SKM-1 treated with dmso at 0.1 percent for 144 hours (cell line): ENCODE measurements around the gene ETV5.
A peak's percentile ranks its signal among the peaks of the same experiment; 100 is the strongest.

Experiments used
- DNase-seq: peaks from one replicate; lab custom pipeline; 2025; ENCODE audit not compliant: unreplicated experiment; lab: John Stamatoyannopoulos, UW

Gene ETV5

GRCh38 chr3:186124592-186124991 is 15.7 kb upstream of the ETV5 start:
- DNase-seq: no peak

GRCh38 chr3:186123012-186123411 is 14.1 kb upstream of the ETV5 start:
- no peak for DNase-seq

DNA sequence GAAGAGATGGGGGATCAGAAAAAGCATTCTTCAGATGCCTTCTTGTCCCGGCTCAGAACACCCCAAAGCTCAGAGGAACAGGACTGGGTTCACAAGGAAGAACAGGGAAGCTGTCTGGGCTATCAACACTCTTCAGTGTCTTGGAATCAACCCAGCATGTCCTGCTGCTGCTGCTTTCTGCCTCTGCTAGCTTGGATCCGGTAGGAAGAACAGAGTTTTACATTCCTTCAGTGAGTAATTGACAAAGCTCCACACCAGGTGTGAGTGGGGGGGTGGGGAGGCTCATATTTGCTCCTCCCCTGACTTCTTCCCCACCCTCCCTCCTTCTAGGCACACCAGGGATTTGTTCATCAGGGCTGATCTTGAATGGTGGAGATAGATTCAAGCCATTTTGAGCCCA is 13.1 kb upstream of the ETV5 start:
- DNase-seq: no peak

DNA sequence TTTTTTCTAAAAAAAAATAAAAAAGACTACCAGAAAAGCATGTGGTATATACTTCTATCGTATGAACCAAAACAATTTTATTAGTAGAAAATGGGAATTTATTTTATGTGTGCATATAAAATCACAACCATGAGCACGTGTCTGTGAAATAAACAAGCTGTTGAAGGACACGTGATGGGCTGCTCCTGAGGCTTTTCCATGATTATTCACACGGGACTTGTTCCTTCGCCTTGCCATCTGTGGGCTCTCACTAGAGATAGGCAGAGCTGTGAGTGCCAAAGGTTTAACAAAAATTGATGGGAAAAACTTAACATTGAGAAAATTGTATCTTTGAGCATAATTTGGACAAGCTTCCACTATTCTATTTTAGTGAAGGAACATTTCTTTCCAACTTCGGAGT is 12.4 kb upstream of the ETV5 start:
- no peak for DNase-seq

GRCh38 chr3:186119499-186119898 is 10.6 kb upstream of the ETV5 start:
- no peak for DNase-seq

DNA sequence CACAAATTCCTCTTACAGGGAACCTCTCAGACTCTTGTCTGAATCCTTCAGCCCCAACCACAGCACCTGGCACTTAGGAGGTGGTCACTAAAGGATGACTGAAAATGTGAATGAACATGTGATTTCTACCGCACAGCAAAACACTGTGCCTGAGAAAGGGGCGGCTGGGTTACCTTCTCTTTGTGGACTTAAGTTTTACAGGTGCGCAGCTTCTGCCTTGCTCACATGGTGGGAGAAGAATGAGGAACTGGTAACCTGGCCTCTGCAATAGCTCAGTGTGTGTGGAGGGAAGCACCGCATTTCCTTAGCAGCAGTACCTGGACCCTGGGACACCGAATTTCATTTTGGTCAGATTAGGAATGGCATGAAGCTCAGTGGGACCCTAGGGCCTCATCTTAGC is 9.8 kb upstream of the ETV5 start:
- DNase-seq: no peak

- no peak for DNase-seq
Measured at GRCh38 chr3:186117521-186118134, 8.7 kb upstream of the ETV5 start.

DNA sequence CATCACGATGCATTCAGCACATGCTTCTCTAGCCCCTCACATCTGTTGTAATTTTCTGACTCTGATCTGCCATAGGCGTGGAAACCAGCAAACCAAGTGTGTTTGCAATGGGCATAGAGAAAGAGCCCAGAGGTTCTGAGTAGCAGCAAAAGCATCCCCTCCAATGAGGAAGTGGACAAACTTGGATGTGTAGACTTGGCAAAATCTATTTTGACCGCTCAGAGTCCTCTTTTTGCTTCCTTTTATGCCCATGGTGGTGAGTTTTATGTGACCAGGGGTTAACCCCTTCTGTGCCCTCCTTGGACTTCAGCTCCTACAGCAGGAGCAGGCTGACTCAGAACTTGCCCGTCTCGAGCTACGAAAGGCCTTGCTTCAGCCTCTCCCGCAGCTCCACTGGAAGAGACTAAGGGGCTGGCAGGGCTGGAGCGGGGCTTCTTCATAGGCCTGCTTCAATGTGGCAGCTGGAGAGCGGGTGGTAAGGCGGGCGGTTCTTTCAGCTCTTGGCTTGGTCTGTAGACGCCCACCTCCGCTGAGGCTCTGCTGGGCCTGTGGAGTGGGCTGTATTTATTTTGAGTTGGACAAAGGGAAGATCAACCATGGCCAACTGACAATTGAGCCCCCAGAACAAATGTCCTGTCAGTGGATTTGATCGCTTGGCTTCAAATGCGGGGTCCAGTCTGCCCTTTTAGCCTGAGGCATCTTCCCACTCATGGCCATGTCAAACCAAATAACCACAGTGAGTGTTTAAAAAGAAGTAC is 6.5 kb upstream of the ETV5 start:
- peak; percentile 53 for DNase-seq

- peak; percentile 58 for DNase-seq
Measured at GRCh38 chr3:186110975-186111974, 2.4 kb upstream of the ETV5 start.

GRCh38 chr3:186109897-186110803 is 1.3 kb upstream of the ETV5 start:
- DNase-seq: no peak

- no peak for DNase-seq
Measured at GRCh38 chr3:186108106-186108940, 566 bp downstream of the ETV5 start.

- DNase-seq: peak; percentile 65
Measured at GRCh38 chr3:186107215-186108105, 1.4 kb downstream of the ETV5 start.

DNA sequence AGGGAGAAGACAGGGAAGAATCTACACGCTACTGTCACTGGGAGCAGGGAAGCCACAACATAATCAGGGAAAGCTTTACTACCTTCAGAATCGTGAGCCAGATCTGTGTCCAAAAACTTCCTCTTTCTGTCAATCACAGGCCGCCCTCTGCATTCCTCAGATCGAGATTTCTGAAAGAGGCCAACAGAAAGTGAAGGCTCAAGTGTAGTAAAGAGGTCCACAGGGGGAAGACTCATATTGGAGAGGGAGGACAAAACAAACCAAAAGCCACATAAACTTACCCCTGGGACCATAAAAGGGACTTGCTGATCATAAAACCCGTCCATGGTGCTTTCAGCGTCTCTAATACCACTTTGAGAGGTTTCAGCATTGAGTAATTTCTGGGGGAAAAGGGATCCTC is 3.3 kb downstream of the ETV5 start:
- DNase-seq: no peak

- DNase-seq: no peak
Measured at GRCh38 chr3:186102687-186103086, 6.2 kb downstream of the ETV5 start.

DNA sequence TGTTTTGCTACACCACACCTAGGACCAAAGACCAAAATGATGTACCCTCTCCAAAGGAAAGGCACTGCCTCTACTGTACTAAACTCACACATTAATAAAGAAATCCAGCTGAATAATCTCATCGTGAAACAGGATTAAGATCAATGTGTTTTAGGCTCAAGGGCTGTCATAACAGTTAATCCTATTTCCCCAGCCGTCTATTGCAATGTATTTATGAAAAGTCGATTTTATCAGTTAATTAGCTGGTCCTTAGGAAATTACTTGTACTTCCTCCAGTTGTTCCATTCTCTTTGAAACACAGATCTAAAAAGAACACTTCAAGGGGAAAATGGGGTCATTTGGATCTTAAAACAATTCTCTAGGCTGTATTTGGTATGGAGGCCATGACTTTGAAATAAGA is 8.5 kb downstream of the ETV5 start:
- no peak for DNase-seq

GRCh38 chr3:186099178-186099577 is 9.7 kb downstream of the ETV5 start:
- DNase-seq: no peak

DNA sequence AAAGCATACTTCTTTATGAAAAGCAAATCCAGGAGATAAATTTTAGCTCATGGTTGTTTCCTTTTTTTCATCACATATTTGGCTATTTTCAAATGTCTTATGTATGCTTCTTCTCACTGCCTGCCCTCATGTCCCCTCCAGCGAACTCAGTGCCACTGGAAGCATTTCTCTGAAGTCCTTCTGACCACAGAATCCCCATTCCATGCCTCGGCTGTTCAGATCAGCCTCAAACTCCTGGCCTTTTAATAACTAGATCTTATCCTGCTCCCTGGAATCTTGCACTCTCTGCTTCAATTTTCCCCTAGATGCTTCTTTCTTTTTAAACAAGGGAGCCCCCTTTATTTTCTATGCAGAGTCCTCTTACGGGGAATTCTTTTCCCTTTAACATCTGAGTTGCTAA is 10.1 kb downstream of the ETV5 start:
- no peak for DNase-seq

DNA sequence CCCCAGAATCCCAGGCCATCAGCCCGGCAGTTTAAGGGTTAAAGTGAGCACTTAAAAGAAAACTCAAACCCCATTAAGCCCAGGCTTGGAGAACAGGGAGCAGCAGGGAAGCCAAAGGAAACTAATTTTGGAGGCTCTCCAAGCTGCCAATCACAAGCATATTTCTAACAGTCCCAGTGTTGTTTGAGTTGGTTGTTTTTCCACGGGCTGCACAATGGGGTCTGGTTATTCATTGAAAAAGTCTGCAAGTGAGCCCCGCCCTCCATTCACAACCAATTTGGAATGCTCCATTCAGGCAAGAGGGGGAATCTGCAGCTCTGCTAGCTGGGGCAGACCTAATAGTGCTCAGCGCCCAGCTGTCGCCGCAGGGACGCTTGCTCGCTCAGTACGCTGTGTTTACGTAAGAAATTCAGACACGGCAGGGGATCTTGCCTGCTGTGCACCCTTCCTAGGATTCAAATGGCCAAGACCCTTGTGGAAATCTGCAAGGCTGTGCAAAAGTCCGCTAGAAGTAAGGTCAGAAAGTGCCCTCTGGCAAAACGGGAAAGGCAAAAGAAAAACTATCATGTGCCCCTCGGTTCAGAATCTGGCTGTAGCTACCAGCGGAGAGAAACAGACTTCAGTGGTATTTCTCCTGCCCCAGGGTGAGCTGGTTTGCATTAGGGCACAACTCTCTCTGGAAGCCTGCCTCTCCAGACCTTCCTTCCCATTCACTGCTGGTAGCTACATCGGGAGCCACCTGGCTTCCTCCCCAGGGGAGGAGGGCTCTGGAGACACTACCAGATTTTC is 11.0 kb downstream of the ETV5 start:
- no peak for DNase-seq
